Lower leg skin (tissue), 4 donors: ENCODE data around the gene FAM107A. TPM values are rescaled to one million over a fixed set of nuclear protein-coding genes. Genes with fewer than 3 reads are reported as not detected.

Source experiments
- DNase-seq, 2 donors: peaks; one replicate each; pipeline ENCODE4 v3.0.0-alpha.2; 2019; ENCODE audit warnings: low spot score in 2 of 2
- H3K4me3 ChIP-seq: fragments of 200-600 bp; sonication (generic); 2 replicates; pipeline ENCODE4 v1.5.1; 2017; ENCODE audit warnings: mild to moderate bottlenecking, low read depth; ENCODE audit not compliant: poor library complexity, severe bottlenecking
- CTCF ChIP-seq, 3 donors: fragments of 450-650 bp; IDR thresholded peaks; one replicate each; pipeline ENCODE4 v1.5.1; 2016; ENCODE audit warnings: antibody characterized with exemption in 3 of 3, mild to moderate bottlenecking in 3 of 3, moderate library complexity in 2 of 3
- POLR2A ChIP-seq, 2 donors: fragments of 450-650 bp; IDR thresholded peaks; one replicate each; pipeline ENCODE4 v1.6.1; 2016 to 2017; ENCODE audit warnings: antibody characterized with exemption in 2 of 2, mild to moderate bottlenecking in 1 of 2, moderate library complexity in 1 of 2
- WGBS, 2 donors: methylation state at CpG; one replicate each; pipeline ENCODE4 v1.1.5; 2018; 5-methylcytosine and 5-hydroxymethylcytosine counted together
- intact Hi-C: fragments of 100-400 bp; cut with DNase I; formaldehyde crosslinking; loops from one replicate; pipeline ENCODE4 v1.15.0; 2023; ENCODE audit warnings: low total_unique reads
- total RNA-seq, 4 donors: library from RNA; depleted of rRNA; stranded (reverse); fragments of >200 nt; gene quantifications; one replicate each; pipeline ENCODE4 v1.1.0, GENCODE V29; 2016

FAM107A gene
- total RNA-seq, 4 donors from 2014 or later = 9.2 to 52.5 (median 16.9) TPM

- no peak for TF ChIP-seq CTCF (IDR thresholded peaks at IDR 0.05)
- TF ChIP-seq POLR2A (IDR thresholded peaks at IDR 0.05) = no peak
- WGBS, 2 donors = 73 to 78% methylated on average over 6 of the region's 6 CpGs
- no peak overlapping the region for H3K4me3 ChIP-seq
- DNase-seq = no peak
- intact Hi-C loops = no loop called here
Measured at GRCh38 chr3:58557491-58557890, 19.7 kb downstream of the FAM107A start.

GRCh38 chr3:58556761-58557221, 20.4 kb downstream of the FAM107A start:
- intact Hi-C loops = no loop called here
- TF ChIP-seq CTCF (IDR thresholded peaks at IDR 0.05) (no peak), POLR2A (IDR thresholded peaks at IDR 0.05) (no peak)
- 24 to 29% methylated on average over 6 of the region's 6 CpGs for WGBS, 2 donors
- DNase-seq = peak in 1 of 2 donors; percentile 72
- no peak overlapping the region for H3K4me3 ChIP-seq

GRCh38 chr3:58556001-58556400, 21.2 kb downstream of the FAM107A start:
- DNase-seq = peak in 1 of 2 donors; percentile 70
- no peak for TF ChIP-seq CTCF (IDR thresholded peaks at IDR 0.05)
- TF ChIP-seq POLR2A (IDR thresholded peaks at IDR 0.05) = no peak
- 84 to 92% methylated on average over 5 of the region's 5 CpGs for WGBS, 2 donors
- no peak overlapping the region for H3K4me3 ChIP-seq
- intact Hi-C loops = no loop called here

GRCh38 chr3:58555203-58555602, 22.0 kb downstream of the FAM107A start:
- peak in 1 of 2 donors; percentile 17 for DNase-seq
- 97% methylated on average over 2 of the region's 2 CpGs for whole genome bisulfite sequencing, 2 donors
- TF ChIP-seq CTCF (IDR thresholded peaks at IDR 0.05) = no peak
- TF ChIP-seq POLR2A (IDR thresholded peaks at IDR 0.05) = no peak
- no peak overlapping the region for H3K4me3 ChIP-seq
- intact Hi-C loops = no loop called here

GRCh38 chr3:58553003-58553402, 24.2 kb downstream of the FAM107A start:
- 91 to 94% methylated on average over 1 of the region's 1 CpG for WGBS, 2 donors
- TF ChIP-seq CTCF (IDR thresholded peaks at IDR 0.05) = no peak
- DNase-seq = no peak
- H3K4me3 ChIP-seq = no peak overlapping the region
- intact Hi-C loops = no loop called here

GRCh38 chr3:58551636-58552180, 25.5 kb downstream of the FAM107A start:
- TF ChIP-seq POLR2A (IDR thresholded peaks at IDR 0.05) = no peak
- TF ChIP-seq CTCF (IDR thresholded peaks at IDR 0.05) = no peak
- intact Hi-C loops = no loop called here
- WGBS, 2 donors = 84 to 85% methylated on average over 4 of the region's 4 CpGs
- H3K4me3 ChIP-seq = no peak overlapping the region
- DNase-seq = no peak
